A549 (cell line): Measurements from ENCODE around the gene GOLGA2. TPM values are rescaled to one million over a fixed set of nuclear protein-coding genes. Genes with fewer than 3 reads are reported as not detected.

Source experiments
- ATAC-seq, 2 experiments: fragments of 200-7000 bp in 1 of 2; fragments of >200 bp in 1 of 2; cut with Nextera tagmentation in 1 of 2; cut with Tn5 transposase in 1 of 2; 3 replicates each; pipeline versions ENCODE4 v1.8.0 to v1.9.1; 2018 to 2020; ENCODE audit warnings: mild to moderate bottlenecking in 1 of 2, moderate library complexity in 1 of 2
- CTCF ChIA-PET: fragments of 300-600 bp; sonication (Branson Sonifier 250); formaldehyde crosslinking; extraction: SDS; loops from one replicate; lab custom pipeline; 2021; ENCODE audit warnings: antibody characterized with exemption, inconsistent platforms; lab: Yijun Ruan, JAX
- POLR2A ChIA-PET: fragments of 350-600 bp; formaldehyde crosslinking; extraction: SDS; loops from one replicate; lab custom pipeline; 2021; ENCODE audit warnings: antibody characterized with exemption, inconsistent platforms; lab: Yijun Ruan, JAX
- DNase-seq, 2 experiments: peaks; one replicate each; pipeline versions ENCODE4 v3.0.0 to v3.0.0-alpha.2; 2011 to 2016; ENCODE audit warnings: low read depth in 1 of 2, low spot score in 1 of 2
- FAIRE-seq: peaks from 2 replicates; lab custom pipeline; 2011; peaks lifted over from hg19 to GRCh38; lab: Jason Lieb, UNC
- H3K27ac ChIP-seq, 2 experiments: fragments of >200 bp; sonication (Bioruptor Twin); formaldehyde crosslinking; 3 replicates each; pipeline ENCODE4 v1.5.1; 2016 to 2017
- H3K4me1 ChIP-seq: fragments of >200 bp; sonication (Bioruptor Twin); formaldehyde crosslinking; 3 replicates; pipeline ENCODE4 v1.6.1; 2016
- H3K4me2 ChIP-seq: fragments of >200 bp; sonication (Bioruptor Twin); formaldehyde crosslinking; 3 replicates; pipeline ENCODE4 v1.6.1; 2016
- H3K4me3 ChIP-seq: fragments of >200 bp; sonication (Bioruptor Twin); formaldehyde crosslinking; 3 replicates; pipeline ENCODE4 v1.5.1; 2016
- H3K9me3 ChIP-seq: fragments of >200 bp; sonication (Bioruptor Twin); formaldehyde crosslinking; 3 replicates; pipeline ENCODE4 v1.6.1; 2016
- ATOH8 ChIP-seq: fragments of 250-450 bp; sonication (Bioruptor Pico); IDR thresholded peaks from 2 replicates; pipeline ENCODE4 v1.5.0; 2020; ENCODE audit warnings: low read depth, mild to moderate bottlenecking, moderate library complexity
- BCL3 ChIP-seq: fragments of >200 bp; sonication (Bioruptor Twin); formaldehyde crosslinking; IDR thresholded peaks from 3 replicates; pipeline ENCODE4 v1.6.1; 2016
- CBX2 ChIP-seq: fragments of 200-600 bp; sonication (generic); IDR thresholded peaks from 2 replicates; pipeline ENCODE4 v1.6.1; 2016; ENCODE audit warnings: low read depth, mild to moderate bottlenecking, borderline replicate concordance
- EHF ChIP-seq: fragments of 250-450 bp; sonication (Bioruptor Pico); IDR thresholded peaks from 2 replicates; pipeline ENCODE4 v1.5.0; 2020; ENCODE audit warnings: mild to moderate bottlenecking
- ELK1 ChIP-seq: fragments of 150-350 bp; IDR thresholded peaks from 2 replicates; pipeline ENCODE4 v1.6.1; 2014; ENCODE audit warnings: low read depth, mild to moderate bottlenecking, low read length
- HEYL ChIP-seq: fragments of 250-450 bp; sonication (Bioruptor Pico); IDR thresholded peaks from 2 replicates; pipeline ENCODE4 v1.8.0; 2021; ENCODE audit warnings: mild to moderate bottlenecking, moderate library complexity
- HMGXB4 ChIP-seq: fragments of 250-450 bp; sonication (Bioruptor Pico); IDR thresholded peaks from 2 replicates; pipeline ENCODE4 v1.5.0; 2021; ENCODE audit warnings: mild to moderate bottlenecking, moderate library complexity, borderline replicate concordance
- HOXB5 ChIP-seq: fragments of 250-450 bp; sonication (Bioruptor Pico); IDR thresholded peaks from 2 replicates; pipeline ENCODE4 v1.5.0; 2020; ENCODE audit warnings: mild to moderate bottlenecking, moderate library complexity
- MAFK ChIP-seq: fragments of 450-650 bp; IDR thresholded peaks from 2 replicates; pipeline ENCODE4 v1.6.1; 2014; ENCODE audit not compliant: partially characterized antibody
- MAZ ChIP-seq: fragments of 150-350 bp; IDR thresholded peaks from 2 replicates; pipeline ENCODE4 v1.6.1; 2014; ENCODE audit warnings: antibody characterized with exemption, low read depth, low read length, borderline replicate concordance
- NR3C1 ChIP-seq: fragments of >200 bp; sonication (Bioruptor Twin); formaldehyde crosslinking; IDR thresholded peaks from 3 replicates; pipeline ENCODE4 v1.6.1; 2017
- POLR2AphosphoS2 ChIP-seq: conservative IDR thresholded peaks from 2 replicates; pipeline ENCODE4 v1.6.1; 2012; ENCODE audit warnings: low read length, improper control_type of control experiment, inconsistent platforms
- RARB ChIP-seq: fragments of 250-450 bp; sonication (Bioruptor Pico); IDR thresholded peaks from 2 replicates; pipeline ENCODE4 v1.8.0; 2021; ENCODE audit warnings: mild to moderate bottlenecking, moderate library complexity
- TFCP2L1 ChIP-seq: fragments of 250-450 bp; sonication (Bioruptor Pico); IDR thresholded peaks from 2 replicates; pipeline ENCODE4 v1.5.0; 2021; ENCODE audit warnings: mild to moderate bottlenecking
- ZFP36 ChIP-seq: fragments of 450-650 bp; IDR thresholded peaks from 2 replicates; pipeline ENCODE4 v1.6.1; 2014; ENCODE audit warnings: borderline replicate concordance; ENCODE audit not compliant: partially characterized antibody
- ZSCAN20 ChIP-seq: fragments of 250-450 bp; sonication (Bioruptor Pico); IDR thresholded peaks from 2 replicates; pipeline ENCODE4 v1.8.0; 2022; ENCODE audit warnings: mild to moderate bottlenecking, moderate library complexity
- WGBS: methylation state at CpG from one replicate; pipeline ENCODE4 v1.1.6; 2017; ENCODE audit errors: missing lambda C conversion rate; 5-methylcytosine and 5-hydroxymethylcytosine counted together
- polyA plus RNA-seq, 4 experiments: library from polyadenylated mRNA; depleted of rRNA in 3 of 4; stranded (reverse); fragments of >200 nt; fragmentation: RNase III in 1 of 4; extraction: RNeasy Plus Mini Kit Qiagen cat#74134 plus additional on column Dnase treatment in 1 of 4; gene quantifications; 2 replicates in 3 of 4; 3 replicates in 1 of 4; pipeline ENCODE4 v1.2.3, GENCODE V29; 2011 to 2017

Gene GOLGA2
- polyA plus RNA-seq, 2 of the 4 experiments (the other 2 are of a cell fraction) = 55.3 to 60.1 TPM

GRCh38 chr9:128242124-128242523 is 33.7 kb downstream of the GOLGA2 start:
- no peak overlapping the region for H3K4me2 ChIP-seq
- ChIA-PET CTCF (interaction anchor here (1.4 to 3.0 kb wide), 3 partner anchors 14 to 18 kb away, joined by 3 to 22 read pairs (median 4); no protein-coding TSS in a partner anchor), POLR2A (no interaction called here)
- H3K9me3 ChIP-seq = no peaks in the 10 kb centered on the region
- H3K4me3 ChIP-seq = no peak overlapping the region
- H3K27ac ChIP-seq = no peak overlapping the region
- 90% methylated on average over 4 of the region's 4 CpGs for WGBS
- TF ChIP-seq MAZ (no peak), MAFK (peak; percentile 7)
- no peak for DNase-seq
- no peak for ATAC-seq
- H3K4me1 ChIP-seq = no peaks in the 10 kb centered on the region
- FAIRE-seq = no peak

- FAIRE-seq (no peak), ATAC-seq (peak in 1 of 2 experiments; percentile 12; a peak in 2 of 6 replicates), DNase-seq (no peak)
- H3K9me3 ChIP-seq = no peaks in the 10 kb centered on the region
- H3K27ac ChIP-seq = no peak overlapping the region
- no peak overlapping the region for H3K4me2 ChIP-seq
- ChIA-PET POLR2A (interaction anchor here (0.8 kb wide), 1 partner anchor 74 kb away, joined by 3 read pairs; the partner anchor contains the start of gene BBLN), CTCF (interaction anchor here (0.7 to 1.5 kb wide), 2 partner anchors 21 to 23 kb away, joined by 3 to 6 read pairs; no protein-coding TSS in a partner anchor)
- TF ChIP-seq CBX2 (no peak), HEYL (CRISPR knock-in tag) (no peak), ZFP36 (no peak), MAZ (no peak), RARB (CRISPR knock-in tag) (no peak), ELK1 (no peak)
- WGBS = 96% methylated on average over 26 of the region's 28 CpGs
- no peaks in the 10 kb centered on the region for H3K4me1 ChIP-seq
- no peak overlapping the region for H3K4me3 ChIP-seq
Measured at GRCh38 chr9:128233817-128234406, 41.9 kb downstream of the GOLGA2 start.

- H3K9me3 ChIP-seq = no peaks in the 10 kb centered on the region
- TF ChIP-seq HMGXB4 (CRISPR knock-in tag) = no peak
- TF ChIP-seq EHF (CRISPR knock-in tag) = no peak
- no peak for TF ChIP-seq POLR2AphosphoS2
- TF ChIP-seq HEYL (CRISPR knock-in tag) = no peak
- no peak for TF ChIP-seq MAZ
- no peak for TF ChIP-seq TFCP2L1
- no peak for TF ChIP-seq NR3C1
- no peak for TF ChIP-seq BCL3
- no peak for TF ChIP-seq ATOH8 (CRISPR knock-in tag)
- TF ChIP-seq ZSCAN20 (CRISPR knock-in tag) = no peak
- no peak for TF ChIP-seq ELK1
- no peak for TF ChIP-seq HOXB5
- TF ChIP-seq, all 56 proteins: peak for 0
- no peaks in the 10 kb centered on the region for H3K4me1 ChIP-seq
- POLR2A ChIA-PET = interaction anchor here (0.8 kb wide), 1 partner anchor 73 kb away, joined by 3 read pairs; the partner anchor contains the start of gene BBLN
- ATAC-seq (peak; percentile 55 to 57; a peak in 5 of 6 replicates), FAIRE-seq (no peak), DNase-seq (no peak)
- WGBS = 93% methylated on average over 21 of the region's 22 CpGs
- no peak overlapping the region for H3K4me2 ChIP-seq
- CTCF ChIA-PET = interaction anchor here (0.6 to 1.7 kb wide), 7 partner anchors 14 to 168 kb away, joined by 3 to 6 read pairs (median 4); no protein-coding TSS in a partner anchor
- peak overlapping the region in 1 of 2 experiments; percentile 27; a peak in 1 of 6 replicates for H3K27ac ChIP-seq
- H3K4me3 ChIP-seq = no peak overlapping the region
Measured at GRCh38 chr9:128232528-128233428, 43.0 kb downstream of the GOLGA2 start.
